ENCODE results near the gene DHX15.

- TF ChIP-seq CTCF (IDR thresholded peaks at IDR 0.05) (no peak), POLR2AphosphoS5 (IDR thresholded peaks at IDR 0.05) (no peak)
Measured at GRCh38 chr4:24497221-24497620, 87.1 kb downstream of the DHX15 start.
